ENCODE results near the gene SLC1A4. TPM values are rescaled to one million over a fixed set of nuclear protein-coding genes. Genes with fewer than 3 reads are reported as not detected.
"Not testable (repeated sequence)": the region's sequence is repeated elsewhere in the genome, so short reads cannot be mapped to it uniquely, and the experiment has no call there.

Gene SLC1A4
- total RNA-seq, 1 donor from 2014 or later, result 17.3 TPM

GRCh38 chr2:64992990-64993389, 3.8 kb downstream of the SLC1A4 start:
- no peak for DNase-seq

- DNase-seq, result no peak
Measured at GRCh38 chr2:64995041-64995440, 5.8 kb downstream of the SLC1A4 start.

GRCh38 chr2:64996871-64997307, 7.7 kb downstream of the SLC1A4 start:
- DNase-seq, result peak; percentile 65

GRCh38 chr2:64998658-64999061, 9.5 kb downstream of the SLC1A4 start:
- peak; percentile 23 for DNase-seq

- DNase-seq, result no peak
Measured at GRCh38 chr2:64999754-65000153, 10.6 kb downstream of the SLC1A4 start.

- DNase-seq, result no peak
Measured at GRCh38 chr2:65000644-65001043, 11.4 kb downstream of the SLC1A4 start.

GRCh38 chr2:65003037-65003436, 13.8 kb downstream of the SLC1A4 start:
- DNase-seq, result no peak

GRCh38 chr2:65004232-65004631, 15.0 kb downstream of the SLC1A4 start:
- DNase-seq, result not testable (repeated sequence)

- no peak for DNase-seq
Measured at GRCh38 chr2:65013776-65014175, 24.6 kb downstream of the SLC1A4 start.

- DNase-seq, result no peak
Measured at GRCh38 chr2:65015731-65016130, 26.5 kb downstream of the SLC1A4 start.

- no peak for DNase-seq
Measured at GRCh38 chr2:65016789-65017188, 27.6 kb downstream of the SLC1A4 start.

GRCh38 chr2:65017335-65017734, 28.1 kb downstream of the SLC1A4 start:
- DNase-seq, result peak; percentile 32

GRCh38 chr2:65018141-65018582, 29.0 kb downstream of the SLC1A4 start:
- no peak for DNase-seq

GRCh38 chr2:65019010-65019409, 29.8 kb downstream of the SLC1A4 start:
- DNase-seq, result no peak

- no peak for DNase-seq
Measured at GRCh38 chr2:65019675-65020195, 30.5 kb downstream of the SLC1A4 start.

- not testable (repeated sequence) for DNase-seq
Measured at GRCh38 chr2:65020251-65020650, 31.1 kb downstream of the SLC1A4 start.

GRCh38 chr2:65020943-65021528, 31.8 kb downstream of the SLC1A4 start:
- DNase-seq, result no peak

- no peak for DNase-seq
Measured at GRCh38 chr2:65021709-65022108, 32.5 kb downstream of the SLC1A4 start.

- no peak for DNase-seq
Measured at GRCh38 chr2:65022189-65022588, 33.0 kb downstream of the SLC1A4 start.

GRCh38 chr2:65023742-65024141, 34.5 kb downstream of the SLC1A4 start:
- DNase-seq, result no peak

- DNase-seq, result no peak
Measured at GRCh38 chr2:65024149-65024829, 35.1 kb downstream of the SLC1A4 start.

- no peak for DNase-seq
Measured at GRCh38 chr2:65025453-65026123, 36.4 kb downstream of the SLC1A4 start.

GRCh38 chr2:65026154-65026553, 37.0 kb downstream of the SLC1A4 start:
- no peak for DNase-seq

All from tongue (tissue), 2 donors.